Adrenal gland (tissue), 12 donors: ENCODE data around the gene FYCO1. TPM values are rescaled to one million over a fixed set of nuclear protein-coding genes. Genes with fewer than 3 reads are reported as not detected.

Experiments used
- DNase-seq, 7 donors: peaks; one replicate each; pipeline ENCODE4 v3.0.0-alpha.2; 2019 to 2020
- H3K27ac ChIP-seq, 5 donors: fragments of 200-600 bp; sonication (generic) in 4 of 5; 1 replicate in 3 of 5; 2 replicates in 2 of 5; pipeline versions ENCODE4 v1.5.1 to v1.8.0; 2016 to 2020; ENCODE audit warnings: mild to moderate bottlenecking in 1 of 5
- H3K27me3 ChIP-seq: fragments of 200-600 bp; 2 replicates; pipeline ENCODE4 v1.8.0; 2021
- H3K36me3 ChIP-seq, 2 donors: fragments of 200-600 bp; replicated peaks in 1 of 2; 1 replicate in 1 of 2; 2 replicates in 1 of 2; pipeline versions ENCODE4 v1.5.1 to v1.8.0; 2018 to 2022
- H3K4me1 ChIP-seq, 2 donors: fragments of 200-600 bp; replicated peaks in 1 of 2; 1 replicate in 1 of 2; 2 replicates in 1 of 2; pipeline versions ENCODE4 v1.5.1 to v1.8.0; 2018 to 2021
- H3K4me3 ChIP-seq, 4 donors: fragments of 200-600 bp; sonication (generic) in 3 of 4; one replicate each; pipeline ENCODE4 v1.5.1; 2016 to 2018
- H3K9me3 ChIP-seq, 3 donors: fragments of 200-600 bp; sonication (generic) in 1 of 3; replicated peaks in 1 of 3; 1 replicate in 2 of 3; 2 replicates in 1 of 3; pipeline versions ENCODE4 v1.5.1 to v1.8.0; 2016 to 2021
- CTCF ChIP-seq, 6 experiments: fragments of 450-650 bp in 4 of 6; fragments of 200-600 bp in 2 of 6; sonication (generic) in 1 of 6; IDR thresholded peaks; 1 replicate in 5 of 6; 2 replicates in 1 of 6; pipeline versions ENCODE4 v1.5.1 to v1.8.0; 2016 to 2021; ENCODE audit warnings: antibody characterized with exemption in 6 of 6, mild to moderate bottlenecking in 2 of 6, moderate library complexity in 1 of 6
- POLR2A ChIP-seq, 2 donors: fragments of 450-650 bp; IDR thresholded peaks; one replicate each; pipeline ENCODE4 v1.6.1; 2017; ENCODE audit warnings: antibody characterized with exemption in 2 of 2, mild to moderate bottlenecking in 2 of 2, moderate library complexity in 1 of 2
- WGBS, 4 donors: extraction: QIAGEN DNeasy Blood & Tissue Kit in 2 of 4; methylation state at CpG; one replicate each; pipeline versions ENCODE4 v1.1.5 to v1.1.7; 2013 to 2017; 5-methylcytosine and 5-hydroxymethylcytosine counted together
- intact Hi-C, 2 donors: fragments of 100-400 bp; cut with DNase I; formaldehyde crosslinking; loops; one replicate each; pipeline versions ENCODE4 v1.14.1 to v1.15.0; 2022 to 2023
- polyA plus RNA-seq, 3 donors: library from polyadenylated mRNA; stranded (reverse); fragments of 200-250 nt in 2 of 3; fragments of 350-450 nt in 1 of 3; fragmentation: Illumina TruSeq in 1 of 3; extraction: RNeasy Lipid Tissue Mini Kit (QIAGEN cat#74804) in 1 of 3; gene quantifications; one replicate each; pipeline ENCODE4 v1.2.3, GENCODE V29; 2013 to 2014
- total RNA-seq, 9 donors: library from RNA; depleted of rRNA in 4 of 9; stranded (reverse); fragments of >200 nt in 4 of 9; fragments of 120-200 nt in 1 of 9; fragmentation: NEBNext Ultra II Directional in 1 of 9; extraction: Animal tissue kit (Norgen Biotek cat#: 25700) in 1 of 9; gene quantifications; one replicate each; pipeline versions ENCODE4 v1.1.0 to v1.2.4, GENCODE V29; 2013 to 2023
- donor health status: healthy with polysubstance abuse.
- donor health status: Bipolar disorder and iron deficiency.
- donor health status: DM: yes; HTN: yes; CAD: no.
- donor health status: DM: no; HTN: no; CAD: no.
- donor health status: DM: no; HTN: no; CAD: no.
- donor health status: DM: yes; HTN: yes; CAD: no.

Gene FYCO1
- total and polyA plus RNA-seq, 12 donors: 12.3 to 74.3 (median 29.4) TPM

GRCh38 chr3:45890405-45890804 is 105.2 kb downstream of the FYCO1 start:
- DNase-seq: peak in 3 of 7 donors; percentile 21 to 27 (median 24)
- no peak for TF ChIP-seq POLR2A (IDR thresholded peaks at IDR 0.05)
- TF ChIP-seq CTCF (IDR thresholded peaks at IDR 0.05): no peak
- intact Hi-C loops: no loop called here
- H3K4me3 ChIP-seq: no peak overlapping the region
- WGBS, 4 donors: 37 to 52% (median 41%) methylated on average over 3 of the region's 3 CpGs
- no peaks in the 10 kb centered on the region for H3K27me3 ChIP-seq
- H3K9me3 ChIP-seq: no peaks in the 10 kb centered on the region
- H3K36me3 ChIP-seq: no peaks in the 10 kb centered on the region
- H3K27ac ChIP-seq: no peak overlapping the region
- H3K4me1 ChIP-seq: no peaks in the 10 kb centered on the region

GRCh38 chr3:45889337-45889736 is 106.3 kb downstream of the FYCO1 start:
- Histone ChIP-seq H3K9me3 (no peaks in the 10 kb centered on the region), H3K27me3 (no peaks in the 10 kb centered on the region), H3K4me3 (no peak overlapping the region), H3K4me1 (no peaks in the 10 kb centered on the region), H3K36me3 (no peaks in the 10 kb centered on the region), H3K27ac (no peak overlapping the region)
- WGBS, 4 donors: 80 to 85% (median 82%) methylated on average over 4 of the region's 4 CpGs
- DNase-seq: no peak
- TF ChIP-seq CTCF (IDR thresholded peaks at IDR 0.05) (no peak), POLR2A (IDR thresholded peaks at IDR 0.05) (no peak)
- intact Hi-C loops: no loop called here

GRCh38 chr3:45887759-45888511 is 107.7 kb downstream of the FYCO1 start:
- no peaks in the 10 kb centered on the region for H3K4me1 ChIP-seq
- no peak overlapping the region for H3K4me3 ChIP-seq
- no peaks in the 10 kb centered on the region for H3K27me3 ChIP-seq
- H3K9me3 ChIP-seq: no peaks in the 10 kb centered on the region
- TF ChIP-seq POLR2A (IDR thresholded peaks at IDR 0.05) (no peak), CTCF (IDR thresholded peaks at IDR 0.05) (no peak)
- DNase-seq: no peak
- intact Hi-C loops: no loop called here
- WGBS, 4 donors: 66 to 77% (median 68%) methylated on average over 7 of the region's 7 CpGs
- H3K36me3 ChIP-seq: no peaks in the 10 kb centered on the region
- H3K27ac ChIP-seq: no peak overlapping the region

- intact Hi-C loops: no loop called here
- TF ChIP-seq CTCF (IDR thresholded peaks at IDR 0.05): no peak
- no peak for TF ChIP-seq POLR2A (IDR thresholded peaks at IDR 0.05)
- Histone ChIP-seq H3K9me3 (no peaks in the 10 kb centered on the region), H3K27ac (no peak overlapping the region), H3K36me3 (no peaks in the 10 kb centered on the region), H3K27me3 (no peaks in the 10 kb centered on the region), H3K4me1 (no peaks in the 10 kb centered on the region), H3K4me3 (no peak overlapping the region)
- WGBS, 4 donors: 80 to 88% (median 85%) methylated on average over 4 of the region's 4 CpGs
- no peak for DNase-seq
Measured at GRCh38 chr3:45887285-45887684, 108.3 kb downstream of the FYCO1 start.
